Esophagus squamous epithelium (tissue), 5 donors: ENCODE measurements around the gene ZNF566. TPM values are rescaled to one million over a fixed set of nuclear protein-coding genes. Genes with fewer than 3 reads are reported as not detected.

Source experiments
- DNase-seq: peaks from one replicate; lab custom pipeline; 2025; lab: John Stamatoyannopoulos, UW
- H3K27ac ChIP-seq, 4 donors: fragments of 200-600 bp; sonication (generic); one replicate each; pipeline ENCODE4 v1.5.1; 2016 to 2019; ENCODE audit warnings: mild to moderate bottlenecking in 1 of 4
- H3K27me3 ChIP-seq, 4 donors: fragments of 200-600 bp; sonication (generic); 1 replicate in 3 of 4; 2 replicates in 1 of 4; pipeline versions ENCODE4 v1.5.1 to v1.6.0; 2017 to 2021; ENCODE audit warnings: antibody characterized with exemption in 1 of 4
- H3K36me3 ChIP-seq, 3 donors: fragments of 200-600 bp; sonication (generic); one replicate each; pipeline ENCODE4 v1.5.1; 2016 to 2019
- H3K4me1 ChIP-seq, 3 donors: fragments of 200-600 bp; sonication (generic); one replicate each; pipeline ENCODE4 v1.5.1; 2017 to 2019
- H3K4me3 ChIP-seq, 4 donors: fragments of 200-600 bp; sonication (generic); 1 replicate in 3 of 4; 2 replicates in 1 of 4; pipeline ENCODE4 v1.5.1; 2016 to 2019; ENCODE audit warnings: mild to moderate bottlenecking in 2 of 4, moderate library complexity in 1 of 4
- H3K9me3 ChIP-seq, 3 donors: fragments of 200-600 bp; sonication (generic); one replicate each; pipeline ENCODE4 v1.5.1; 2016 to 2019
- CTCF ChIP-seq, 6 experiments: fragments of 450-650 bp in 4 of 6; fragments of 200-600 bp in 2 of 6; sonication (generic) in 2 of 6; IDR thresholded peaks; one replicate each; pipeline ENCODE4 v1.5.1; 2016 to 2019; ENCODE audit warnings: antibody characterized with exemption in 6 of 6, mild to moderate bottlenecking in 4 of 6, moderate library complexity in 4 of 6
- POLR2A ChIP-seq, 4 donors: fragments of 450-650 bp; IDR thresholded peaks; one replicate each; pipeline ENCODE4 v1.6.1; 2017; ENCODE audit warnings: antibody characterized with exemption in 4 of 4, mild to moderate bottlenecking in 4 of 4, moderate library complexity in 3 of 4
- WGBS, 2 donors: methylation state at CpG; one replicate each; pipeline ENCODE4 v1.1.5; 2018; 5-methylcytosine and 5-hydroxymethylcytosine counted together
- intact Hi-C: fragments of 100-400 bp; cut with DNase I; formaldehyde crosslinking; loops from one replicate; pipeline ENCODE4 v1.15.0; 2022
- total RNA-seq, 4 donors: library from RNA; depleted of rRNA; stranded (reverse); fragments of >200 nt; gene quantifications; one replicate each; pipeline ENCODE4 v1.1.0, GENCODE V29; 2016
- donor health status: DM: yes; HTN: yes; CAD: no.

ZNF566 gene
- total RNA-seq, 4 donors from 2014 or later: 4.5 to 13.0 (median 7.4) TPM

- Histone ChIP-seq H3K4me1 (peaks cover 0 to 24% (median 9%) of the 10 kb centered on the region in 3 donors), H3K27ac (peak overlapping the region; percentile 92 to 99 (median 97)), H3K27me3 (no peaks in the 10 kb centered on the region), H3K9me3 (peaks cover 0 to 31% (median 4%) of the 10 kb centered on the region in 3 donors), H3K36me3 (peaks cover 0 to 10% (median 0%) of the 10 kb centered on the region in 3 donors), H3K4me3 (peak overlapping the region; percentile 65 to 91 (median 80))
- intact Hi-C loops: no loop called here
- 49 to 50% methylated on average over 9 of the region's 9 CpGs for WGBS, 2 donors
- TF ChIP-seq CTCF (IDR thresholded peaks at IDR 0.05): no peak
- TF ChIP-seq POLR2A (IDR thresholded peaks at IDR 0.05): no peak
- DNase-seq: no peak
Observed at GRCh38 chr19:36488118-36488845, 1.1 kb downstream of the ZNF566 start.

- H3K36me3 ChIP-seq: peaks cover 0 to 29% (median 0%) of the 10 kb centered on the region in 3 donors
- intact Hi-C loops: no loop called here
- 91 to 92% methylated on average over 6 of the region's 6 CpGs for WGBS, 2 donors
- no peak for DNase-seq
- H3K4me3 ChIP-seq: no peak overlapping the region
- no peaks in the 10 kb centered on the region for H3K27me3 ChIP-seq
- peaks cover 0 to 53% (median 8%) of the 10 kb centered on the region in 3 donors for H3K9me3 ChIP-seq
- no peak for TF ChIP-seq CTCF (IDR thresholded peaks at IDR 0.05)
- no peak for TF ChIP-seq POLR2A (IDR thresholded peaks at IDR 0.05)
- peaks cover 0 to 16% (median 7%) of the 10 kb centered on the region in 3 donors for H3K4me1 ChIP-seq
- H3K27ac ChIP-seq: no peak overlapping the region
Observed at GRCh38 chr19:36483653-36484052, 5.7 kb downstream of the ZNF566 start.

- Histone ChIP-seq H3K36me3 (peaks cover 0 to 36% (median 0%) of the 10 kb centered on the region in 3 donors), H3K4me1 (peaks cover 0 to 8% (median 0%) of the 10 kb centered on the region in 3 donors), H3K4me3 (no peak overlapping the region), H3K9me3 (peaks cover 0 to 60% (median 8%) of the 10 kb centered on the region in 3 donors), H3K27me3 (no peaks in the 10 kb centered on the region), H3K27ac (no peak overlapping the region)
- 83 to 85% methylated on average over 2 of the region's 2 CpGs for WGBS, 2 donors
- no peak for DNase-seq
- intact Hi-C loops: no loop called here
- TF ChIP-seq POLR2A (IDR thresholded peaks at IDR 0.05) (no peak), CTCF (IDR thresholded peaks at IDR 0.05) (no peak)
Observed at GRCh38 chr19:36482876-36483275, 6.5 kb downstream of the ZNF566 start.

- peaks cover 0 to 69% (median 16%) of the 10 kb centered on the region in 3 donors for H3K9me3 ChIP-seq
- no peak for DNase-seq
- 91 to 93% methylated on average over 1 of the region's 1 CpG for WGBS, 2 donors
Observed at GRCh38 chr19:36460046-36460445, 29.3 kb downstream of the ZNF566 start.

More at GRCh38 chr19:36460046-36460445, 29.3 kb downstream of the ZNF566 start:
- intact Hi-C loops: no loop called here
- no peak overlapping the region for H3K27ac ChIP-seq
- H3K36me3 ChIP-seq: peaks cover 0 to 74% (median 8%) of the 10 kb centered on the region in 3 donors
- H3K27me3 ChIP-seq: no peaks in the 10 kb centered on the region
- no peak for TF ChIP-seq CTCF (IDR thresholded peaks at IDR 0.05)
- TF ChIP-seq POLR2A (IDR thresholded peaks at IDR 0.05): no peak
- no peaks in the 10 kb centered on the region for H3K4me1 ChIP-seq
- H3K4me3 ChIP-seq: no peak overlapping the region
